NCI-H1436 treated with DMSO at 0.1 percent for 48 hours (cell line): ENCODE measurements around the gene PRRG4.
"Not testable (repeated sequence)": the region's sequence is repeated elsewhere in the genome, so short reads cannot be mapped to it uniquely, and the experiment has no call there.

Experiments
- DNase-seq: peaks from one replicate; lab custom pipeline; 2025; lab: John Stamatoyannopoulos, UW

The PRRG4 gene

GRCh38 chr11:32830796-32831195 lies 1.1 kb downstream of the PRRG4 start:
- no peak for DNase-seq

GRCh38 chr11:32831221-32831620 lies 1.5 kb downstream of the PRRG4 start:
- DNase-seq = no peak

DNA sequence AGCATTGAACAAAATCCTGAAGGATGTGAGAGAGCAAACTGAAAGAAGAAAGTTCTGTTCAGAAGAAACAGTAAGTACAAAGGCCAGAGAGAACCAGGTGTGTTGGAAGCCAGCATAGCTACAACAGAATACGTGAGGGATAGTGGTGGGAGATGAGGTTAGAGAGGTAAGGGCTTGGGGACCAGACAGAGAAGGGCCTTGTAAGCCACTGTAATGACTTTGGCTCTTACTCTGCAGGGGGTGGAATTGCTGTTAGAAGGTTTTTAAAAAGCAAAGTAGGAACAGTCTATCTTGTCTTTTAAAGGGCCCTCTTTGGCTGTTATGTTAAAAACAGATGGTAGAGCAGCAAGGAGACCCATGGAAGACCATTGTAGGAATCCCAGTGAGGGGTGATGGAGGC lies 4.2 kb downstream of the PRRG4 start:
- no peak for DNase-seq

- no peak for DNase-seq
These were observed 7.2 kb downstream of the PRRG4 start for GRCh38 chr11:32836946-32837345.

DNA sequence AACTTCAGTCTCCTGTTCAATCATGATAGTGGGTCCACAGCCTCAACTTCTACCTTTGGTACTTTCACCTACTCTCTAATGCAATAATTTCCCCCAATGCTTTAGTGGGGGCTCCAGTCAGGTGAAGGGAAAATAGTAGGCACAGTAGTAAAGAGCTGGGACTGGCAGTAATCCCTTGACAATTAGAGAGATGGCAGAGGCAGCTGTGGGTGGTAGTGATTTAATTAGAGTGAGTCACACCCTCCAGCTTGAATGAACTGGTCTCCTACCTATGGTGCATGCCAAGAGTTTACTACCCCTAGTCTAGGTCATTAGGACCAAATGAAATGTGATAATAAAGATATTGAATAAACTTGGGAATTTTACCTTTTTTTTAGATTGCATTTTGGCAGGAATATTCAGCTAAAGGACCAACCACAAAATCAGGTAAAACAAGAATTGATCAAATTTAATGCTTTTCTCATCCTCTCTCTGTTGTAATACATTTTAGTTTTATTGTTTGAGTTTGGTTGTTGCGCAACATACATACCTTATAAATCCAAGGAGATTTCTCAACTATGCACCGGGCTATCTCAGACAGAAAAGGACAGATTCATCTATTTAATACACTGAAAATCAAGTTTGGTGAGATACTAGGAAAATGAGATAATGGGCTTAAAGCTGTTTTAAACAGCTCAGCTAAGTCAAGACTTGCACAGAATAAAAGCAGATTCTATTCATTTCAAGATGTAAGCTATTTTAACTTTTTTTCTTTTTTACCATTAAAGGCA lies 9.0 kb downstream of the PRRG4 start:
- no peak for DNase-seq

- no peak for DNase-seq
These were observed 9.6 kb downstream of the PRRG4 start for GRCh38 chr11:32839308-32839707.

DNA sequence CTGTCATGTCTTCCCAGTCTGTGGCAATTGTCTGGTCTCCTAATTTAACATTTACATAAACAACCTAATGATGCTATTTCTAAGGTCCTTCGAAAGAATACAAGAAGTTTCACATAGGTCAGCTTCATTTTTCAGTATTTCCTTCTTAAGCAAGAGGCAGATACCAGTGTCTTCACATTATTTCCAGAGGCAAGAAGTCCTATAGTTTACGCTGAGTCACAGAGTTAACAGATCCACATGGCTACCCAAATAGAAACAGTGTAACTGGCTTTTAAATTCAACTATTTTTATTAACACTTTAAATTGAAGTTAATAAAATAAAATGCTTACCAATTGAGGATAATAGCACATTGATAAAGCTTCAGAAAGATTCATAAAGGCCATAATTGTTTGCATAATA lies 10.9 kb downstream of the PRRG4 start:
- no peak for DNase-seq

DNA sequence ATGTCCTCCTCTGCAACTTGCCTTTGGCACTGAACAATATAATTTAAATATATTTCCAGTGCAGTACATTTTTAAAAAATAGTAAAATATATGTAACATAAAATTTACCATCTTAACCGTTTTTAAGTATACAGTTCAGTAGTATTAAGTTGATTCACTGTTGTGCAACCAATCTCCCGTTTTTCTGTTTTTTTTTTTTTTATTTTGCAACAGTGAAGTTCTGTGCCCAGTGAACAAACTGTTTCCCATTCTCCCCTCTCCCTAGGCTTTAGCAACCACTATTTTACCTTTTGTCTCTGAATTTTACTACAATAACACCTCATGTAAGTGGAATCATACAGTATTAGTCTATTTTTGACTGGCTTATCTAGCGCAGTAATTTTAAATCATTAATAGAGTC lies 13.8 kb downstream of the PRRG4 start:
- no peak for DNase-seq

DNA sequence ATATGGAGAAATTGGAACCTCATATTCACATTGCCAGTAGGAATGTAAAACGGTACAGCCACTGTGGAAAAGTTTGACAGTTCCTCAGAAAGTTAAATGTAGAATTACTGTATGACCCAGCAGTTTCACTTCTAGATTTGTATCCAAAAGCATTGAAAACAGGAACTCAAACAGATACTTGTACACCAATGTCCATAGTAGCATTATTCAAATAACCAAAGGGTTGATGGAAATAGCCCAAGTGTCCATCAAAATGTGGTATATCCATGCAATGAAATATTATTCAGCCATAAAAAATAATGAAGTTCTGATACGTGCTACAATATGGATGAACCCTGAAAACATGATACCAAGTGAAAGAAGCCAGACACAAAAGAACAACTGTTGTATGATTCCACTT lies 17.8 kb downstream of the PRRG4 start:
- no peak for DNase-seq

- DNase-seq = no peak
These were observed 20.0 kb downstream of the PRRG4 start for GRCh38 chr11:32849761-32850160.

DNA sequence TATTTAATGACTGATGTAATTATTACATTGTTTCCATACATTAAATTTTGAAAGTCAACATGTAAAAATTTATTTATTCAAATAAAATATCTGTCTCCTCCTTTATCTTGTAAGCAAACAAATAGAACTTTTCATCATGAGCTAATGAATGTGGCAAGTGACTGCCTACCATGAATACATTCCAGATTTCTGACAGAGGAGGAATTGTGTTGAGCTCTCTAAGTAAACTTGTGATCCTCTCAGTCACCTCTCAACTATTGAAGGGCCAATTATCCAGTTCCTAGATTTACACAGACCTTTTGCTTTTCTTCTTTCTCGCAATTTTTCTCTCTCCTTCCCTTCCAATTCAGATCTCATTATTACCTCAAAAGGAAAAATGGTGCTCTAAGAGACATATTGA lies 21.5 kb downstream of the PRRG4 start:
- DNase-seq = no peak

GRCh38 chr11:32852207-32852606 lies 22.5 kb downstream of the PRRG4 start:
- no peak for DNase-seq

GRCh38 chr11:32855601-32856000 lies 25.9 kb downstream of the PRRG4 start:
- no peak for DNase-seq

DNA sequence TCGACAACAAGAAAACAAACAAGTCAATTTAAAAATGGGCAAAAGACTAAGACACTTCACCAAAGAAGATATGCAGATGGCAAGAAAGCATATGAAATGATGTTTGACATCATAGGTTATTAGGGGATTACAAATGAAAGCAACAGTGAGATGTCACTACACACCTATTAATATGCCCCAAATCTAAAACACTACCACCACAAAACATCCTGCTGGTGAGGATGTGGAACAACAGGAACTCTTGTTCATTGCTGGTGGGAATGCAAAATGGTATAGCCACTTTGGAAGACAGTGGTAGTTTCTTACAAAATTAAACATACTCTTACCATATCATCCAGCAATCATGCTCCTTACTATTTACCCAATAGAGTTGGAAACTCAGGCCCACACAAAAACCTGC lies 29.0 kb downstream of the PRRG4 start:
- DNase-seq = no peak

DNA sequence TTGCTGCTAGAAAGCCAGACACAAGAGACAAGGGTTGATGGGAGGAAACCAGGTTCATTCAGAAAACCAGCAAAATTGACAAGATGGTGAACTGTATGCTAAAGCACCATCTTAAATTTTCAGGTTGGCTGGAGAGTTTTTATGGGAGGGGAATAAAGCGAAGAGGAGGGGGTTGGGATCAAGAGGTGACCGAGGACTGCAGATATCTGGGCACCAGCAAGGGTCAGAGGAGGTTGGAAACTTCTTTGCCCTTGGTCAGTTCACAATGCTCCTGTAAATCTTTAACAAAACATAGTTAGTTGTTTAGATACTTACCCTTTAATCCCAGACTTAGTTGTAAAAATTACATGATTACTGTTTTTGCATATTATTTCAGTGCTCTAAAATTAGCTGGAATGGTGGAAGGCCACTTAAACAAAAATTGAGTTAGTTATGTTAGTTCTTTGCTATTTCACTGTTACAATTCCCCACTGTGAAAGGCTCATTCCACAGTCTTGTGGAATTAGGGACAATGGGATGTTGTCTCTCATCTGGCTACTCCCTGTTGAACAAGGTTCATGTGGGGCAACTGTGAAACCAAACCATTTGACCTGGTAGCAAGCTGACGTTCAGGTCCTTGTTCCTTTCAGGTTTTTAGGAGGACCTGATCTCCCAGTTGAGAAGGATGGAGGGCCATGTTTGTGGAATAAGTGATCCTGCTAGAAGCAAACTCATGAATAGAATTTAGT lies 32.3 kb downstream of the PRRG4 start:
- no peak for DNase-seq

GRCh38 chr11:32864555-32864954 lies 34.8 kb downstream of the PRRG4 start:
- no peak for DNase-seq

- not testable (repeated sequence) for DNase-seq
These were observed 39.0 kb downstream of the PRRG4 start for GRCh38 chr11:32868752-32869151.

DNA sequence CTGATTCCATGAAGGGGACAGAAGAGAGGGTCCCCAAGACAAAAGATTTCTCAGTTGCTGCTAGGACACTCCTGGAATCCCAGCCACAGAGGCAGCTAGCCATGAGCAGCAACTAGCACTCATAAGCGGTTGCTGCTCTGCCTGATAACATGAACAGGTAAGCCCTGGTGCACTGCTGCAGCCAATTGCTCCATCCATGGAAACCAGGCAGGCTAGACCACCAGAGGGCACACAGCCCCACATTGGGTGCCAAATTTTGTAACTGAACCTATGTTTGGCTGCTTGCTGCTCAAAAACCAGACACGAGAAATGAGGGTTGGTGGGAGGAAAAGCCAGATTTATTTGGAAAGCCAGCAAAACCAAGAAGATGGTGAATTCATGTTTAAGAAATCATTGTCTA lies 40.9 kb downstream of the PRRG4 start:
- DNase-seq = no peak

- DNase-seq = no peak
These were observed 44.4 kb downstream of the PRRG4 start for GRCh38 chr11:32874132-32874531.

- no peak for DNase-seq
These were observed 51.6 kb downstream of the PRRG4 start for GRCh38 chr11:32881286-32881685.

- DNase-seq = no peak
These were observed 53.7 kb downstream of the PRRG4 start for GRCh38 chr11:32883421-32883820.

GRCh38 chr11:32884023-32884422 lies 54.3 kb downstream of the PRRG4 start:
- no peak for DNase-seq

DNA sequence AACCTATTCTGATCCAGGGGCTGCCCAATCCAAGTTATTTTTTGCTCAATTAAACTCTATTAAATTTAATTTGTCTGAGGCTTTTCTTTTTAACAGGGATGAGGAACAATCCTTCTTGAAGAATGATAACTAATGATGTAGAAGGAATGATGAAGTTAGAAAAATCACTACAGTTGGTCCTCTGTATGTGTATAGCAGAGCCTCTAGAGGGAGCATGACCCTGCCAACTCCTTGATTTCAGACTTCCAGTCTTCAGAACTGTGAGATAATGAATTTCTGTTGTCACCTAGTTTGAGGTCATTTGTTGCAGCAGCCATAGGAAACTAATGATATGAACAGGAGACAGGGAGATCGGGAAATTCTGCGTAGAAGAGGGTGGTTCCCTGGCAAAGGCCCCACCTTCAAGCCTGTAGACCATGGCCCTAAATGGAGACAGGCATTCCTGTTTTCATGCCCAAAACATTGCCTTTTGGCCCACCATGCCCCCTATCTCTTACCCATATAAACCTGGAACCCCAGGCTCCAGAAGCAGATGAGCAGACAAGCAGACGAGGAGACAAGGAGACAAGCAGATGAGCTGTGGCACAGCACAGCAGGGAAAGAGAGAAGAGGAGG lies 55.1 kb downstream of the PRRG4 start:
- no peak for DNase-seq
